ENCODE results near the gene AHCY.

DNA sequence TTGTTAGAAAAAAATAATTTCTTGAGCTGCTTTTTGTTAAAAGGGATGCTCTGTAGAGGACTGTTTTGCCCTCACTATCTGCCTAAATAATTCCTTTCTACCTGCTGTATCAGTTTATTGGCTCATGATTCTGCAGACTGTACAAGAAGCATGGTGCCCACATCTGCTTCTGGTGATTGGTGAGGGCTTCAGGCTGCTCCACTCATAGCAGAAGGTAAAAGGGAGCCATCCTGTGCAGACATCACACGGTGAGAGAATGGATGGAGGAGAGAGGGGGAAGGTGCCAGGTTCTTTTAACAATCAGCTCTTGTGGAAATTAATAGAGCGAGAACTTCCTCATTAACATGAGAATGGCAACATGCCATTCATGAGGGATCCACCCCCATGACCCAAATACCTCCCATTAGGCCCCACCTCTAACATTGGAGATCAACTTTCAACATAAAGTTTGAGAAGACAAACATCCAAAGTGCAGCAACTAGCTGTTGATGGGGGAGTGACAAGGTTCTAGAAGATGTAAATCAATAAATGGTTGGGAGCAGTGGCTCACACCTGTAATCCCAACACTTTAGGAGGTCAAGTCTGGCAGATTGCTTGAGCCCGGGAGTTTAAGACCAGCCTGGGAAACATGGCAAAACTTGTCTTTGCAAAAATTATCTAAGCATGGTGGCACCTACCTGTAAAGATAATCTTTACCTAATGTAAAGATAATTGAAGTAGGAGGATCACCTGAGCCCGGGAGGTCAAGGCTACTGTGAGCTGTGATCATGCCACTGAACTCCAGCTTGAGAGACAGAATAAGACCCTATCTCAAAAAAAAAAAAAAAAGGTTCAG lies 15.7 kb upstream of the AHCY start:
- TF ChIP-seq POLR2AphosphoS5 (IDR thresholded peaks at IDR 0.05; ENCODE audit: low read depth, low read length) (no peak), PAX5 (IDR thresholded peaks at IDR 0.05; ENCODE audit: insufficient read depth, low read length, severe bottlenecking) (no peak), POLR2A (IDR thresholded peaks at IDR 0.05; ENCODE audit: low read depth, low read length) (no peak)
